Measurements from ENCODE around the gene AARS1.

DNA sequence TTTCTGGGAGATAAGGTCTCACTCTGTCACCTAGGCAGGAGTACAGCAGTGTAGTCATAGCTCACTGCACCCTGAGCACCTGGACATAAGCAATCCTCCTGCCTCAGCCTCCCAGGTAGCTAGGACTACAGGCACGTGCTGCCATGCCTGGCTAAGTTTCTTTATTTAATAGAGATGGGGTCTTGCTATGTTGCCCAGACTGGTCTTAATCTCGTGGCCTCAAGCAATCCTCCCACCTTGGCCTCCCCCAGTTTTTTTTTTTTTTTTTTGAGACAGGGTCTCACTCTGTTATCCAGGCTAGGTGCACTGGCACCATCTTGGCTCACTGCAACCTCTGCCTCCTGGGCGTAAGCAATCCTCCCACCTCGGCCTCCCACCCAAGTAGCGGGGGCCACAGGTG, 30.8 kb upstream of the AARS1 start:
- TF ChIP-seq, protein P1, sequence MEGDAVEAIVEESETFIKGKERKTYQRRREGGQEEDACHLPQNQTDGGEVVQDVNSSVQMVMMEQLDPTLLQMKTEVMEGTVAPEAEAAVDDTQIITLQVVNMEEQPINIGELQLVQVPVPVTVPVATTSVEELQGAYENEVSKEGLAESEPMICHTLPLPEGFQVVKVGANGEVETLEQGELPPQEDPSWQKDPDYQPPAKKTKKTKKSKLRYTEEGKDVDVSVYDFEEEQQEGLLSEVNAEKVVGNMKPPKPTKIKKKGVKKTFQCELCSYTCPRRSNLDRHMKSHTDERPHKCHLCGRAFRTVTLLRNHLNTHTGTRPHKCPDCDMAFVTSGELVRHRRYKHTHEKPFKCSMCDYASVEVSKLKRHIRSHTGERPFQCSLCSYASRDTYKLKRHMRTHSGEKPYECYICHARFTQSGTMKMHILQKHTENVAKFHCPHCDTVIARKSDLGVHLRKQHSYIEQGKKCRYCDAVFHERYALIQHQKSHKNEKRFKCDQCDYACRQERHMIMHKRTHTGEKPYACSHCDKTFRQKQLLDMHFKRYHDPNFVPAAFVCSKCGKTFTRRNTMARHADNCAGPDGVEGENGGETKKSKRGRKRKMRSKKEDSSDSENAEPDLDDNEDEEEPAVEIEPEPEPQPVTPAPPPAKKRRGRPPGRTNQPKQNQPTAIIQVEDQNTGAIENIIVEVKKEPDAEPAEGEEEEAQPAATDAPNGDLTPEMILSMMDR (conservative IDR thresholded peaks at IDR 0.05), result no peak
- no peak for TF ChIP-seq EZH2 (IDR thresholded peaks at IDR 0.05; ENCODE audit: low read depth)
